Measurements from ENCODE around the gene RCN2.

DNA sequence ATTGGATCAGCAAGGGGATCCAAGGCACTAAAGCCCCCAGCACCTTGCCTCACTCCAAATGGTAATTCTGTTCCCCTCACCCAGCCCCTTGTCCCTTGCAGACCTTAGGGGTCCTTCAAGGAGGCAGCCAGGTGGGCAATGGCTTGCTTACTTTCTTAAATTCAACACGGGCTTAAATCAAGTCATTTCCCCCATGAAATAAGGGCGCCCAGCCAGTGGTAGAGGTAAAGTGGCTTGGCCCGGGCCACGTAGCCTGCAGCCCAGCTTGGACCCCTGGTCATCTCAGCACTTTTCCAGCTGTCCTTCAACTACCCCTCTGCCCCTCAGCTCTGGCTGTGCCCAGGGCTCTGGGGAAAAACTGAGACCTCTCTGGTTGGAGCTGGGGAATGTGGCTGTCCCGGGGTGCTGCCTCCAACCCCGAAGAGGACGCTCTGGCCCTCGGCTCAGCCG lies 64.6 kb downstream of the RCN2 start:
- TF ChIP-seq, protein P1, sequence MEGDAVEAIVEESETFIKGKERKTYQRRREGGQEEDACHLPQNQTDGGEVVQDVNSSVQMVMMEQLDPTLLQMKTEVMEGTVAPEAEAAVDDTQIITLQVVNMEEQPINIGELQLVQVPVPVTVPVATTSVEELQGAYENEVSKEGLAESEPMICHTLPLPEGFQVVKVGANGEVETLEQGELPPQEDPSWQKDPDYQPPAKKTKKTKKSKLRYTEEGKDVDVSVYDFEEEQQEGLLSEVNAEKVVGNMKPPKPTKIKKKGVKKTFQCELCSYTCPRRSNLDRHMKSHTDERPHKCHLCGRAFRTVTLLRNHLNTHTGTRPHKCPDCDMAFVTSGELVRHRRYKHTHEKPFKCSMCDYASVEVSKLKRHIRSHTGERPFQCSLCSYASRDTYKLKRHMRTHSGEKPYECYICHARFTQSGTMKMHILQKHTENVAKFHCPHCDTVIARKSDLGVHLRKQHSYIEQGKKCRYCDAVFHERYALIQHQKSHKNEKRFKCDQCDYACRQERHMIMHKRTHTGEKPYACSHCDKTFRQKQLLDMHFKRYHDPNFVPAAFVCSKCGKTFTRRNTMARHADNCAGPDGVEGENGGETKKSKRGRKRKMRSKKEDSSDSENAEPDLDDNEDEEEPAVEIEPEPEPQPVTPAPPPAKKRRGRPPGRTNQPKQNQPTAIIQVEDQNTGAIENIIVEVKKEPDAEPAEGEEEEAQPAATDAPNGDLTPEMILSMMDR (IDR thresholded peaks at IDR 0.05), result no peak
- TF ChIP-seq POLR2AphosphoS5 (IDR thresholded peaks at IDR 0.05), result no peak

Measured in breast epithelium (tissue), 3 donors.